B cell (primary cell): Measurements from ENCODE around the gene DIS3L2.

Experiments used
- CTCF ChIP-seq: fragments of 200-600 bp; IDR thresholded peaks from one replicate; pipeline ENCODE4 v1.8.0; 2022; ENCODE audit warnings: antibody characterized with exemption, mild to moderate bottlenecking
- EZH2 ChIP-seq: IDR thresholded peaks from 2 replicates; pipeline ENCODE4 v1.6.1; 2012; ENCODE audit warnings: borderline replicate concordance, low read depth, mild to moderate bottlenecking, moderate library complexity, low read length; ENCODE audit not compliant: insufficient read depth, poor library complexity, severe bottlenecking

- TF ChIP-seq CTCF: no peak
- no peak for TF ChIP-seq EZH2
Measured at GRCh38 chr2:232183279-232183678, 221.8 kb downstream of the DIS3L2 start.
